ENCODE measurements around the gene MPV17.

DNA sequence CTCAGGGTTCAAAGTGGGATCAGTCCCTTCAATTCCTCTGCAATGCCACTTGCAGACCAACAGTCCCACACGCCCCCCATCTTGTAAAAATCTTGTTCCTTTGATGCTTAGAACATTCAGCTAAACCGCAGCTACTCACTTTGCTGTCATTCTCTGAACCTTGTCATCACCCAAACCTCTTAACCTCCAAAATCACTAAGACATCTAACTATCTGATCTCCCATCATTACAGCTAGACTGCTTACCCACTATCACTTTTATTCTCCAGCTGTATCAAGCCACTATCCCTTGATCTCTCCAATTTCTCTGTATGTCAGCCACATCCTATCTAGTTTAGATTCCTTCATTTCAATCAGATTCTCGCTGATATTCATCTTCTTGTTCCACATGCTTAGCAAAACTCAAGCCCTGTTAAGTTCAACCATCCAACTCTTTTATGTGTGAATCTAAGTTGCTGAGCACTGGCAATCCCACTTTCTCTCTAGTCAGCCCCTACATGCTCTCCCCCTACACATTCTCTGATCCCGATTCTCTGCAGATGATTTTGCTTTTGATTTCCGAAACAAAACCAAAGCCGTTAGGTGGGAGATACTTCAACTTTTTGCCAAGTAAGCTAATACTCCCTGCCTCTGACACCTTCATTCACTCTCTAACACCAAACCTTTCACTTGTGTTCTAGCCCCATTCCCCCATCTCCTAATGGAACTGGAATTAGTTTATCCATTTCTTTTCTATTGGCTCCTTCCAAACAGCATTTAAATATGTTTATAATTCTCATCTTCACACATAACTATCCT, 29.1 kb upstream of the MPV17 start:
- TF ChIP-seq, protein P1, sequence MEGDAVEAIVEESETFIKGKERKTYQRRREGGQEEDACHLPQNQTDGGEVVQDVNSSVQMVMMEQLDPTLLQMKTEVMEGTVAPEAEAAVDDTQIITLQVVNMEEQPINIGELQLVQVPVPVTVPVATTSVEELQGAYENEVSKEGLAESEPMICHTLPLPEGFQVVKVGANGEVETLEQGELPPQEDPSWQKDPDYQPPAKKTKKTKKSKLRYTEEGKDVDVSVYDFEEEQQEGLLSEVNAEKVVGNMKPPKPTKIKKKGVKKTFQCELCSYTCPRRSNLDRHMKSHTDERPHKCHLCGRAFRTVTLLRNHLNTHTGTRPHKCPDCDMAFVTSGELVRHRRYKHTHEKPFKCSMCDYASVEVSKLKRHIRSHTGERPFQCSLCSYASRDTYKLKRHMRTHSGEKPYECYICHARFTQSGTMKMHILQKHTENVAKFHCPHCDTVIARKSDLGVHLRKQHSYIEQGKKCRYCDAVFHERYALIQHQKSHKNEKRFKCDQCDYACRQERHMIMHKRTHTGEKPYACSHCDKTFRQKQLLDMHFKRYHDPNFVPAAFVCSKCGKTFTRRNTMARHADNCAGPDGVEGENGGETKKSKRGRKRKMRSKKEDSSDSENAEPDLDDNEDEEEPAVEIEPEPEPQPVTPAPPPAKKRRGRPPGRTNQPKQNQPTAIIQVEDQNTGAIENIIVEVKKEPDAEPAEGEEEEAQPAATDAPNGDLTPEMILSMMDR (IDR thresholded peaks at IDR 0.05), result no peak
- no peak for TF ChIP-seq POLR2A (IDR thresholded peaks at IDR 0.05)

All from breast epithelium (tissue), 3 donors.